Measurements from ENCODE around the gene SLC22A23.
"Not testable (repeated sequence)": the region's sequence is repeated elsewhere in the genome, so short reads cannot be mapped to it uniquely, and the experiment has no call there.

The SLC22A23 gene

GRCh38 chr6:3388786-3389185 is 68.1 kb downstream of the SLC22A23 start:
- Histone ChIP-seq H3K4me3 (no peak overlapping the region), H3K27ac (no peak overlapping the region), H3K9me3 (ENCODE audit: low read depth, low read length) (no peaks in the 10 kb centered on the region), H3K36me3 (ENCODE audit: insufficient read depth, low read length) (no peaks in the 10 kb centered on the region), H3K9ac (ENCODE audit: insufficient read length) (no peak overlapping the region)
- TF ChIP-seq FOXP2 (optimal IDR thresholded peaks at IDR 0.05; ENCODE audit: control extremely low read depth, extremely low read length, insufficient read depth) = no peak
- no peak for TF ChIP-seq POLR2AphosphoS5 (IDR thresholded peaks at IDR 0.05; ENCODE audit: borderline replicate concordance, low read depth, low read length)
- TF ChIP-seq EZH2 (IDR thresholded peaks at IDR 0.05) = no peak
- DNase-seq (ENCODE audit: low read depth, low spot score) = no peak

DNA sequence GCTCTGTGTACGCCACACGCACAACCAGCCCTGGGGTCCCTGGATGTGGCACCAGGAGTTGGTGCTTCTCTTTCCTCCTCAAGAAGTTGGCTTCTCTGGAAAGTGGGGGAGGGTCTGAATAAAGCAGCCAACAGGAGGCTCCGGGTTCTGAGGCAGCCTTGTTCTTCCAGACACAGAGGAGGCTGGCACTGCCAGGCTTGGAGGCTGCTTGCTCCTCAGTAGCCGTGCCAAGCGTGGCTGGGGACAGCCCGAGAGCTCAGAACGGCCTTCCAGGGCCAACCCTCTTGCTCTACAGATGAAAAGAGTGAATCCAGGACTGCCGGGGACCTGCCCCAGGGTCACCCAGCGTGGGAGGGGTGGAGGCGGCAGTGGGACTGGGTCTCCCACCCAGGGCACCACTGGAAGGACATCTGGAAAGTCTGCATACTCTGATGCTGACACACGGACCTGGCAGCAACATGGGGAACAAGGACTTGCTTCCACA is 70.4 kb downstream of the SLC22A23 start:
- TF ChIP-seq FOXP2 (optimal IDR thresholded peaks at IDR 0.05; ENCODE audit: control extremely low read depth, extremely low read length, insufficient read depth) = no peak
- TF ChIP-seq EZH2 (IDR thresholded peaks at IDR 0.05) = no peak
- TF ChIP-seq POLR2AphosphoS5 (IDR thresholded peaks at IDR 0.05; ENCODE audit: borderline replicate concordance, low read depth, low read length) = no peak
- H3K9ac ChIP-seq (ENCODE audit: insufficient read length) = no peak overlapping the region
- no peaks in the 10 kb centered on the region for H3K36me3 ChIP-seq (ENCODE audit: insufficient read depth, low read length)

GRCh38 chr6:3385660-3386151 is 71.1 kb downstream of the SLC22A23 start:
- no peak overlapping the region for H3K9ac ChIP-seq (ENCODE audit: insufficient read length)
- H3K9me3 ChIP-seq (ENCODE audit: low read depth, low read length) = no peaks in the 10 kb centered on the region
- no peak overlapping the region for H3K4me3 ChIP-seq
- TF ChIP-seq POLR2AphosphoS5 (IDR thresholded peaks at IDR 0.05; ENCODE audit: borderline replicate concordance, low read depth, low read length) = no peak
- TF ChIP-seq EZH2 (IDR thresholded peaks at IDR 0.05) = no peak
- no peak for TF ChIP-seq FOXP2 (optimal IDR thresholded peaks at IDR 0.05; ENCODE audit: control extremely low read depth, extremely low read length, insufficient read depth)
- H3K27ac ChIP-seq = no peak overlapping the region
- DNase-seq (ENCODE audit: low read depth, low spot score) = no peak
- no peaks in the 10 kb centered on the region for H3K36me3 ChIP-seq (ENCODE audit: insufficient read depth, low read length)

More for the DNA sequence above, 70.4 kb downstream of the SLC22A23 start:
- Histone ChIP-seq H3K9me3 (ENCODE audit: low read depth, low read length) (no peaks in the 10 kb centered on the region), H3K4me3 (no peak overlapping the region), H3K27ac (no peak overlapping the region)
- no peak for DNase-seq (ENCODE audit: low read depth, low spot score)

DNA sequence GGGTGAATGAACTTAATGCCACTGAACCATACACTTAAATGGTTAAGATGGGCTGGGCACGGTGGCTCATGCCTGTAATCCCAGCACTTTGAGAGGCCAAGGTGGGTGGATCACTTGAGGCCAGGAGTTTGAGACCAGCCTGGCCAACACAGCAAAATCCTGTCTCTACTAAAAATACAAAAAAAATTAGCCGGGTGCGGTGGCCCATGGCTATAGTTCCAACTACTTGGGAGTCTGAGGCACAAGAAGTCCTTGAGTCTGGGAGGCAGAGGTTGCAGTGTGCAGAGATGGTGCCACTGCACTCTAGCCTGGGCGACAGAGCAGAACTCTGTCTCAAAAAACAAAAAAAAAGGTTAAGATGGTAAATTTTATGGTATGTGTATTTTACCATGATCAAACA is 71.7 kb downstream of the SLC22A23 start:
- not testable (repeated sequence) for H3K9ac ChIP-seq (ENCODE audit: insufficient read length); DNase-seq (ENCODE audit: low read depth, low spot score); H3K9me3 ChIP-seq (ENCODE audit: low read depth, low read length); H3K4me3 ChIP-seq; H3K27ac ChIP-seq; H3K36me3 ChIP-seq (ENCODE audit: insufficient read depth, low read length)

DNA sequence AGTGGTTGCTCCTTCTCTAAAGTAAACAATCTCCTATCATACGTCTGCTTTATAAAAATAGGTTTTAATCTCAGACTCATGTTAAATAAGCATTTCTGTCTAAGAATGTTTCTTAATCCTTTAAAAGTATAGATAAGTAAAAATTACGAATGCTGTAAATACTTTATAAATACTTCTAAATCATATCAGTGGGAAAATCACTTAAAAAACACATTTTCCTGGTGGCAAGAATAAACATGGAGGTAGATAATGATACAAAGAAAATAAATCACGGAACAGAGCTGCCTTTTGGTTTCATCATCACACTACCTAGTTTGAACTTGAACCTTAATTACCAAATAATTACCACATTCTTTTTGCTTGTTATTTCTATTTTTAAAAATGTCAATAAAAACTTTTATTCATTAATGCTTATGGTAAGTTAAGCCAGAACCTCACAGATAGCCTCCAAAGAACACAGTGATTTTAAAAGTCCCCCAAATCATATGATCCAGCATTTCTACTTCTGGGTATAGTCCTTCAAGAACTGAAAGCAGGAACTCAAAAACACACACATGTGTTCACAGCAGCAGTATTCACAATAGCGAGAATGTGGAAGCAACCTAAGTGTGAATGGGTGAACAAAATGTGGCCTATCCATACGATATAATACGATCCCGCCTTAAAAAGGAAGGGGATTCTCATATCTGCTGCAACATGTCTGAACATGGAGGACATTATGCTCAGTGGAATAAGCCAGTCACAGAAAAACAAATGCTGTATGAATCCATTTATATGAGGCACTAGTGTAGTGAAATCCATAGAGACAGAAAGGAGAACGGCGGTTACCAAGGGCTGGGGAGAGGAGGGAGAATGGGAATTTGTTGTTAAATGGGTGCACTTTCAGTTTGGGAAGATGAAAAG is 72.4 kb downstream of the SLC22A23 start:
- no peak overlapping the region for H3K9ac ChIP-seq (ENCODE audit: insufficient read length)
- TF ChIP-seq FOXP2 (optimal IDR thresholded peaks at IDR 0.05; ENCODE audit: control extremely low read depth, extremely low read length, insufficient read depth) = no peak
- TF ChIP-seq EZH2 (IDR thresholded peaks at IDR 0.05) = no peak
- no peak for TF ChIP-seq POLR2AphosphoS5 (IDR thresholded peaks at IDR 0.05; ENCODE audit: borderline replicate concordance, low read depth, low read length)
- H3K4me3 ChIP-seq = no peak overlapping the region
- no peak for DNase-seq (ENCODE audit: low read depth, low spot score)
- no peaks in the 10 kb centered on the region for H3K36me3 ChIP-seq (ENCODE audit: insufficient read depth, low read length)
- no peak overlapping the region for H3K27ac ChIP-seq
- H3K9me3 ChIP-seq (ENCODE audit: low read depth, low read length) = no peaks in the 10 kb centered on the region

- no peak overlapping the region for H3K27ac ChIP-seq
- H3K9ac ChIP-seq (ENCODE audit: insufficient read length) = no peak overlapping the region
- no peaks in the 10 kb centered on the region for H3K36me3 ChIP-seq (ENCODE audit: insufficient read depth, low read length)
- DNase-seq (ENCODE audit: low read depth, low spot score) = no peak
- TF ChIP-seq FOXP2 (optimal IDR thresholded peaks at IDR 0.05; ENCODE audit: control extremely low read depth, extremely low read length, insufficient read depth) = no peak
- TF ChIP-seq POLR2AphosphoS5 (IDR thresholded peaks at IDR 0.05; ENCODE audit: borderline replicate concordance, low read depth, low read length) = no peak
- no peak for TF ChIP-seq EZH2 (IDR thresholded peaks at IDR 0.05)
- no peaks in the 10 kb centered on the region for H3K9me3 ChIP-seq (ENCODE audit: low read depth, low read length)
- no peak overlapping the region for H3K4me3 ChIP-seq
Measured at GRCh38 chr6:3383525-3383924, 73.3 kb downstream of the SLC22A23 start.

GRCh38 chr6:3382326-3383279 is 74.2 kb downstream of the SLC22A23 start:
- TF ChIP-seq FOXP2 (optimal IDR thresholded peaks at IDR 0.05; ENCODE audit: control extremely low read depth, extremely low read length, insufficient read depth) (no peak), POLR2AphosphoS5 (IDR thresholded peaks at IDR 0.05; ENCODE audit: borderline replicate concordance, low read depth, low read length) (no peak), EZH2 (IDR thresholded peaks at IDR 0.05) (no peak)
- Histone ChIP-seq H3K4me3 (no peak overlapping the region), H3K27ac (no peak overlapping the region), H3K9me3 (ENCODE audit: low read depth, low read length) (no peaks in the 10 kb centered on the region), H3K9ac (ENCODE audit: insufficient read length) (no peak overlapping the region), H3K36me3 (ENCODE audit: insufficient read depth, low read length) (no peaks in the 10 kb centered on the region)
- DNase-seq (ENCODE audit: low read depth, low spot score) = no peak

Measured in SK-N-MC (cell line).